ENCODE data around the gene TBX10. TPM values are rescaled to one million over a fixed set of nuclear protein-coding genes. Genes with fewer than 3 reads are reported as not detected.

TBX10 gene
- total RNA-seq, 4 donors from 2014 or later, result not detected

DNA sequence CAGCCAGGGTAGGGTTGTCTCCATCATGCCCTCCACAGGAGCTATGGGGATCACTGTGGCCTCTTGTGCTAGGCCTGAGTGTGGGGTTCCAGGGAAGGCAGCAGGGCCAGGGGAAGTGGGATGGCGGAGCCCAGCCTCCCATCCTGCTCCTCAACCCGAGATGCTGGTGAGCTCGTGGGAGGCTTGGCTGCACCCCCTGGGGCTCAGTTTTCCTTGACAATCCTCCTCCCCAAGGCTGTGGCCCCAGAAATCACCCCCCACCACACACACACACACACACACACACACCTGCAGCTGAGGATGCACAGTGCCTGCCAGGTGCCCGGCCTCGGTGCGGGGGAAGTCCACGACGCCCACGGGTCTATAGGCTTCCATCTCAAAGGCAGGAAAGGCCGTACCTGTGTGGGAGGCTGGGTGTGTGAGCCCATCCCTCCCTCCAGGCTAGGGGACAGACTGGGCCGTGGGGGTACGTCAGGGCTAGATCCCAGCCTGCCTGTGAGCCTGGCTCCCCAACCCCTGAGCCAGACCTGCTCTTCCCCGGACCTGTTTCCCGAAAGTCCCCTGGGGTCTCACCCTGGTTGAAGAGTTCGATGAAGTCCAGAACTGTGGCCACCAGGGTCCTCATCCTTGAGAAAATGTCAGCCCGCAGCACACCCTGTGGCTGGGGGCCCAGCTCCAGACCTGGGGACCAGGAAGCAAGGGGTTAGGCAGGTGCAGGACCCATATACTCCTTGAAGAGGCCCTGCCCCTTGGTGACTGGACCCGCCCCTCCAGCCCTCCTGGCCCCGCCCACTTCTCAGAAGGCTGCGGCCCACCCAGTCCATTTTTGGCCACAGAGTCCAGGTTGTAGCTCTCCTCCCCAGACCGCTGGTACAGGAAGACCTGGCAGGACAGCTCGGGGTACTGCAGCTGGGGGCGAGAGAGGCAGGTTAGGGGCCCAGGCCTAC is 5.2 kb upstream of the TBX10 start:
- no peak overlapping the region for H3K4me3 ChIP-seq
- H3K27ac ChIP-seq, result no peak overlapping the region
- ATAC-seq, result no peak
- WGBS, 2 donors (ENCODE audit: low coverage in 1 of 2), result 92% methylated on average over 5 of the region's 22 CpGs; no CpG with 5 or more reads in 1 of the 2 donors
- H3K36me3 ChIP-seq, result no peaks in the 10 kb centered on the region
- TF ChIP-seq POLR2A (IDR thresholded peaks at IDR 0.05), result no peak
- no peak for TF ChIP-seq CTCF (IDR thresholded peaks at IDR 0.05)
- no peak for TF ChIP-seq EP300 (IDR thresholded peaks at IDR 0.05)
- TF ChIP-seq POLR2AphosphoS5 (IDR thresholded peaks at IDR 0.05), result no peak
- no peaks in the 10 kb centered on the region for H3K9me3 ChIP-seq
- peaks cover 77% of the 10 kb centered on the region for H3K27me3 ChIP-seq
- no peaks in the 10 kb centered on the region for H3K4me1 ChIP-seq

DNA sequence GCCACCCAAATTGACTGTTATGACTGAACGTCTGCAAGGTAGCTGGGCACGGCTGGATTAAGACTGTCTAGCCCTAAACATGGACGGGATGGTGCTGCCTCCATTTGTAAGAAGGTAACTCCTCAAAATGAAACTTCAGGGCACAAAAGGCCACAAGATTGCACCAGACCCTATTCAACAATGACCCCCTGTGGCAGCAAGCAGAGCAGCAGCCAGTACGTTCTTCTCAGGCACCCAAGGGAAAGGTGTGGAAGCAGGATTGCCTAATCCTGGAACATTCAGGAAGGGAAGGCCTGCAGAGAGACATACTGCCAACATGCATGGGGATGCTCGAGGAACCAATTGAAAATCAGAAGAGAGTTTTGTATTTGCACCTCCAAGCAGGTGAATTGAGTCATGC is 4.5 kb upstream of the TBX10 start:
- Histone ChIP-seq H3K4me1 (no peaks in the 10 kb centered on the region), H3K27ac (no peak overlapping the region), H3K36me3 (no peaks in the 10 kb centered on the region), H3K4me3 (no peak overlapping the region), H3K9me3 (no peaks in the 10 kb centered on the region), H3K27me3 (peaks cover 78% of the 10 kb centered on the region)
- no peak for TF ChIP-seq POLR2A (IDR thresholded peaks at IDR 0.05)
- TF ChIP-seq CTCF (IDR thresholded peaks at IDR 0.05), result no peak
- TF ChIP-seq POLR2AphosphoS5 (IDR thresholded peaks at IDR 0.05), result no peak
- no peak for TF ChIP-seq EP300 (IDR thresholded peaks at IDR 0.05)
- no peak for ATAC-seq
- 80 to 84% methylated on average over 2 to 4 of the region's 5 CpGs for WGBS, 2 donors (ENCODE audit: low coverage in 1 of 2)

- H3K9me3 ChIP-seq, result no peaks in the 10 kb centered on the region
- no peak for TF ChIP-seq POLR2AphosphoS5 (IDR thresholded peaks at IDR 0.05)
- no peak for TF ChIP-seq POLR2A (IDR thresholded peaks at IDR 0.05)
- TF ChIP-seq CTCF (IDR thresholded peaks at IDR 0.05), result no peak
- TF ChIP-seq EP300 (IDR thresholded peaks at IDR 0.05), result no peak
- WGBS, 2 donors (ENCODE audit: low coverage in 1 of 2), result 80% methylated on average over 2 of the region's 15 CpGs; no CpG with 5 or more reads in 1 of the 2 donors
- no peak overlapping the region for H3K27ac ChIP-seq
- no peaks in the 10 kb centered on the region for H3K36me3 ChIP-seq
- H3K4me3 ChIP-seq, result no peak overlapping the region
- peaks cover 70% of the 10 kb centered on the region for H3K27me3 ChIP-seq
- ATAC-seq, result no peak
- no peaks in the 10 kb centered on the region for H3K4me1 ChIP-seq
These were observed 2.9 kb upstream of the TBX10 start for GRCh38 chr11:67642173-67643120.

DNA sequence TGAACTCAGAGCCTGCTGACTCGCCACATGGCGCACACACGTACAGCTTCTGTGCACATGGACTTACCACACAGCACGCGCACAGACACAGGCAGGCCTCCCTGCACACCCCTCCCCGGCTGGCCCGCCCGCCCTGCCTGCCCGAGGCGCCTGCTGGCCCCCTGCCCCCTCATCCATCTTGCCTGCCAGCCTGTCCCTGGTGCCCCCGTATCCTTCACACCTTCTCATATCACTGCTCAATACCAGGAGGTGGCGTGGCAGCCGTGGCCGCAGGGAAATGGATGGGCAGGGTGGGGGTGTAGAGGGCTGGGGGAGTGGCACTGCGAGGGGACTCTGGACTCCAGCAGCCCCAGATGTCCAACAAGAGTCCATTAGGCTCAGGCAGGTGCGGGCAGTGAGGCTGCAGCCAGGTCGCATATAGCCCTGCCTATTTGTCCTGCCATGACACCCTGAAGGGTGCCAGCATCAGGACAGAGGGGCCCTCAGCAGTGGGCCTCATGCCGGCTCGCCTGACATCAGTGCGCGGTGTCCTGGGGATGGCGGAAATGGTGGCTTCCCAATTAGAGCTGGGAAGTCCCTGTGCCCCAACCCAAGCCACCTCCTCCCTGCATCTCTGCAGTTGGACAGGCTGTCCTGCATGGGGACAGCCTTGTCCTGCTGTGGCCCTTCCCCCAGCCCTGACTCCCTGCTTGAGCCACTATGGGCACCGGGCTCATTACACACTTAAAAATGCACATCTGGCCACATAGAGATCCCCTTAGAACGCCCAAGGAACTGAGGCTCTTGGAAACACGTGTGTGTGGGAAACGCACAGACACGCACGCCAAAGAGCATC is 2.0 kb upstream of the TBX10 start:
- ATAC-seq, result no peak
- no peak overlapping the region for H3K27ac ChIP-seq
- no peak overlapping the region for H3K4me3 ChIP-seq
- no CpG with 5 or more reads among the region's 28 CpGs for WGBS, 2 donors (ENCODE audit: low coverage in 1 of 2)
- H3K36me3 ChIP-seq, result no peaks in the 10 kb centered on the region
- peaks cover 61% of the 10 kb centered on the region for H3K27me3 ChIP-seq
- no peaks in the 10 kb centered on the region for H3K9me3 ChIP-seq
- TF ChIP-seq POLR2AphosphoS5 (IDR thresholded peaks at IDR 0.05), result no peak
- no peak for TF ChIP-seq CTCF (IDR thresholded peaks at IDR 0.05)
- TF ChIP-seq EP300 (IDR thresholded peaks at IDR 0.05), result no peak
- no peak for TF ChIP-seq POLR2A (IDR thresholded peaks at IDR 0.05)
- no peaks in the 10 kb centered on the region for H3K4me1 ChIP-seq

All from gastroesophageal sphincter (tissue), 4 donors.